Psoas muscle (tissue), 8 donors: ENCODE results near the gene C1QB. TPM values are rescaled to one million over a fixed set of nuclear protein-coding genes. Genes with fewer than 3 reads are reported as not detected.

Experiments used
- ATAC-seq, 4 donors: fragments of 200-7000 bp; cut with Tn5 transposase; one replicate each; pipeline ENCODE4 v1.9.1; 2020; ENCODE audit warnings: moderate library complexity in 3 of 4, mild to moderate bottlenecking in 2 of 4
- DNase-seq, 2 donors: peaks; one replicate each; pipeline ENCODE4 v3.0.0-alpha.2; 2020
- H3K27ac ChIP-seq: fragments of 200-600 bp; one replicate; pipeline ENCODE4 v1.8.0; 2022
- H3K27me3 ChIP-seq, 3 donors: fragments of 200-600 bp in 1 of 3; one replicate each; pipeline versions ENCODE4 v1.6.1 to v1.8.0; 2013 to 2022; ENCODE audit warnings: low read length in 2 of 3, mild to moderate bottlenecking in 2 of 3, moderate library complexity in 1 of 3; ENCODE audit not compliant: insufficient read depth in 3 of 3
- H3K36me3 ChIP-seq, 2 donors: fragments of 200-600 bp in 1 of 2; one replicate each; pipeline versions ENCODE4 v1.6.1 to v1.8.0; 2013 to 2022; ENCODE audit warnings: low read depth in 1 of 2, mild to moderate bottlenecking in 1 of 2, moderate library complexity in 1 of 2; ENCODE audit not compliant: insufficient read depth in 1 of 2
- H3K4me1 ChIP-seq: fragments of 200-600 bp; one replicate; pipeline ENCODE4 v1.8.0; 2022
- H3K4me3 ChIP-seq: fragments of 200-600 bp; one replicate; pipeline ENCODE4 v1.8.0; 2022; ENCODE audit warnings: mild to moderate bottlenecking
- H3K9me3 ChIP-seq: fragments of 200-600 bp; one replicate; pipeline ENCODE4 v1.8.0; 2022
- CTCF ChIP-seq: fragments of 200-600 bp; IDR thresholded peaks from one replicate; pipeline ENCODE4 v1.8.0; 2022; ENCODE audit warnings: antibody characterized with exemption
- WGBS, 3 donors: extraction: QIAGEN DNeasy Blood & Tissue Kit; methylation state at CpG; one replicate each; pipeline versions ENCODE4 v1.1.6 to v1.1.7; 2013; 5-methylcytosine and 5-hydroxymethylcytosine counted together
- intact Hi-C, 2 donors: fragments of 100-400 bp; cut with DNase I; formaldehyde crosslinking; loops; one replicate each; pipeline versions ENCODE4 v1.11.0 to v1.14.2; 2022
- polyA plus RNA-seq, 3 donors: library from polyadenylated mRNA; stranded (reverse); fragments of 200-250 nt; gene quantifications; one replicate each; pipeline ENCODE4 v1.2.3, GENCODE V29; 2013
- total RNA-seq, 4 donors: library from RNA; stranded (reverse); fragmentation: NEBNext Ultra II Directional in 2 of 4; extraction: Animal tissue kit (Norgen Biotek cat#: 25700) in 2 of 4; gene quantifications; one replicate each; pipeline versions ENCODE4 v1.2.1 to v1.2.4, GENCODE V29; 2021 to 2023
- donor health status: healthy with polysubstance abuse.
- donor health status: DM: no; HTN: no; CAD: no; lungs with moderate emphysema.
- donor health status: Bipolar disorder and iron deficiency.
- donor health status: healthy.
- donor health status: DM: yes; HTN: yes; CAD: no.
- donor health status: DM: no; HTN: no; CAD: no.
- donor health status: DM: no; HTN: no; CAD: no.
- donor health status: DM: yes; HTN: yes; CAD: no.

Gene C1QB
- total and polyA plus RNA-seq, 7 donors = 14.8 to 47.6 (median 25.6) TPM

GRCh38 chr1:22651941-22652856 is 837 bp upstream of the C1QB start:
- H3K27ac ChIP-seq = no peak overlapping the region
- no peak overlapping the region for H3K4me3 ChIP-seq
- no peaks in the 10 kb centered on the region for H3K4me1 ChIP-seq
- intact Hi-C loops = no loop called here
- H3K27me3 ChIP-seq = peaks cover 0 to 27% (median 1%) of the 10 kb centered on the region in 3 donors
- H3K36me3 ChIP-seq = no peaks in the 10 kb centered on the region
- WGBS, 3 donors = 58 to 67% (median 60%) methylated on average over 15 of the region's 15 CpGs
- DNase-seq (no peak), ATAC-seq (no peak)
- H3K9me3 ChIP-seq = no peaks in the 10 kb centered on the region
- no peak for TF ChIP-seq CTCF

GRCh38 chr1:22654692-22655091 is 1.7 kb downstream of the C1QB start:
- intact Hi-C loops = no loop called here
- Histone ChIP-seq H3K27ac (no peak overlapping the region), H3K4me3 (peak overlapping the region; percentile 32), H3K27me3 (peaks cover 0 to 27% (median 3%) of the 10 kb centered on the region in 3 donors), H3K9me3 (no peaks in the 10 kb centered on the region), H3K4me1 (no peaks in the 10 kb centered on the region), H3K36me3 (no peaks in the 10 kb centered on the region)
- WGBS, 3 donors = 53 to 58% (median 55%) methylated on average over 5 of the region's 5 CpGs
- DNase-seq (no peak), ATAC-seq (no peak)
- no peak for TF ChIP-seq CTCF

- 62 to 67% (median 64%) methylated on average over 3 of the region's 3 CpGs for WGBS, 3 donors
- Histone ChIP-seq H3K36me3 (no peaks in the 10 kb centered on the region), H3K27ac (no peak overlapping the region), H3K4me3 (no peak overlapping the region), H3K27me3 (peaks cover 0 to 27% (median 3%) of the 10 kb centered on the region in 3 donors), H3K9me3 (no peaks in the 10 kb centered on the region), H3K4me1 (no peaks in the 10 kb centered on the region)
- no peak for TF ChIP-seq CTCF
- ATAC-seq (no peak), DNase-seq (no peak)
- intact Hi-C loops = no loop called here
Observed at GRCh38 chr1:22658385-22659163, 5.5 kb downstream of the C1QB start.

GRCh38 chr1:22660716-22661241 is 7.7 kb downstream of the C1QB start:
- 87 to 92% (median 91%) methylated on average over 18 to 19 of the region's 19 CpGs for WGBS, 3 donors
- intact Hi-C loops = no loop called here
- DNase-seq = no peak
- Histone ChIP-seq H3K4me3 (no peak overlapping the region), H3K27me3 (peaks cover 0 to 20% (median 6%) of the 10 kb centered on the region in 3 donors), H3K9me3 (no peaks in the 10 kb centered on the region), H3K4me1 (no peaks in the 10 kb centered on the region), H3K36me3 (no peaks in the 10 kb centered on the region), H3K27ac (no peak overlapping the region)
- TF ChIP-seq CTCF = no peak
- no peak for ATAC-seq
